Karpas-422 (cell line): ENCODE measurements around the gene ITGB6. TPM values are rescaled to one million over a fixed set of nuclear protein-coding genes. Genes with fewer than 3 reads are reported as not detected.

Experiments
- DNase-seq: peaks from one replicate; pipeline ENCODE4 v3.0.0-alpha.2; 2015
- H2AFZ ChIP-seq: fragments of 200-600 bp; sonication (generic); 2 replicates; pipeline ENCODE4 v1.6.1; 2014; ENCODE audit warnings: antibody characterized with exemption, low read length, mixed read lengths
- H3K27ac ChIP-seq: fragments of 200-600 bp; sonication (generic); 2 replicates; pipeline ENCODE4 v1.5.1; 2014; ENCODE audit warnings: mild to moderate bottlenecking, low read length, moderate library complexity
- H3K27me3 ChIP-seq: fragments of 200-600 bp; sonication (generic); 2 replicates; pipeline ENCODE4 v1.6.1; 2014; ENCODE audit warnings: low read length, mixed read lengths
- H3K36me3 ChIP-seq: fragments of 200-600 bp; sonication (generic); 2 replicates; pipeline ENCODE4 v1.6.1; 2014; ENCODE audit warnings: low read length, mixed read lengths; ENCODE audit not compliant: insufficient read depth
- H3K4me1 ChIP-seq: fragments of 200-600 bp; sonication (generic); 2 replicates; pipeline ENCODE4 v1.6.1; 2014; ENCODE audit warnings: mild to moderate bottlenecking, low read length, mixed read lengths
- H3K4me2 ChIP-seq: fragments of 200-600 bp; sonication (generic); 2 replicates; pipeline ENCODE4 v1.6.1; 2014; ENCODE audit warnings: low read length, low read depth, mild to moderate bottlenecking; ENCODE audit not compliant: poor library complexity, severe bottlenecking
- H3K4me3 ChIP-seq: fragments of 200-600 bp; sonication (generic); 2 replicates; pipeline ENCODE4 v1.5.1; 2014; ENCODE audit warnings: mild to moderate bottlenecking, antibody characterized with exemption, low read length, mixed read lengths
- H3K79me2 ChIP-seq: fragments of 200-600 bp; sonication (generic); 2 replicates; pipeline ENCODE4 v1.6.1; 2014; ENCODE audit warnings: mild to moderate bottlenecking, low read length, mixed read lengths
- H3K9ac ChIP-seq: fragments of 200-600 bp; sonication (generic); 2 replicates; pipeline ENCODE4 v1.6.0; 2014; ENCODE audit warnings: low read length
- H3K9me2 ChIP-seq: fragments of 200-600 bp; sonication (generic), shearing (Covaris generic); replicated peaks from 2 replicates; pipeline ENCODE4 v1.6.0; 2014; ENCODE audit warnings: mild to moderate bottlenecking, low read length, moderate library complexity; ENCODE audit not compliant: insufficient read depth
- H3K9me3 ChIP-seq: fragments of 300-700, 200-600 bp; sonication (generic); 2 replicates; pipeline ENCODE4 v1.6.1; 2014; ENCODE audit warnings: low read length, mixed read lengths
- H4K20me1 ChIP-seq: fragments of 200-600 bp; sonication (generic); 2 replicates; pipeline ENCODE4 v1.6.1; 2014; ENCODE audit warnings: mild to moderate bottlenecking, antibody characterized with exemption, low read length, low read depth; ENCODE audit not compliant: insufficient read depth
- total RNA-seq: library from RNA; depleted of rRNA; stranded (reverse); fragments of >200 nt; shearing (Covaris generic); gene quantifications from 2 replicates; pipeline ENCODE4 v1.2.3, GENCODE V29; 2014; ENCODE audit warnings: low replicate concordance

The ITGB6 gene
- total RNA-seq, 1 experiment from 2014 or later = not detected

DNA sequence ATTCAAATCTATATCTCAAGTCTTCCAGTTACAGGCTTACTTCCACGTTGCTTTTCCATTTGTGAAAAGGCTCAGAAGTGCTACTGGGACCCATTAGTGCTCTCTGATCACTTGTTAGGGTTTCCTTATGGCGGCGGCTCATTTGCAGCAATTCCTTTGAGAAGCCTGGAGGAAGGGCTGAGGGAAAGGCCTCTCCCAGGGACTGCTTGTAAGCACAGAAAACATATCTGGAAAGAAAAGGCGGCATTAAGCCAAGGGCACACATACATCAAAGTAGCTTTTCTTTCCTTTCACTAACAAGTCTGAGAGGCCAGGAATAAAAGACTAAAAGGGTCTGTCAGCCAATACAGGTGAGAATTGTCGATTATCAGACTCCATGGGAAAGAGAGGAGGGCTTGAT lies 39.4 kb upstream of the ITGB6 start:
- no peaks in the 10 kb centered on the region for H3K9me2 ChIP-seq
- DNase-seq = no peak
- H3K36me3 ChIP-seq = no peaks in the 10 kb centered on the region
- H3K27ac ChIP-seq = no peak overlapping the region
- no peaks in the 10 kb centered on the region for H3K9me3 ChIP-seq
- no peaks in the 10 kb centered on the region for H3K4me1 ChIP-seq
- no peaks in the 10 kb centered on the region for H4K20me1 ChIP-seq
- H2AFZ ChIP-seq = no peak overlapping the region
- no peak overlapping the region for H3K4me2 ChIP-seq
- H3K27me3 ChIP-seq = peaks cover 2% of the 10 kb centered on the region; the same call in 1 of the 2 replicates
- no peak overlapping the region for H3K9ac ChIP-seq
- H3K79me2 ChIP-seq = no peaks in the 10 kb centered on the region
- no peak overlapping the region for H3K4me3 ChIP-seq

DNA sequence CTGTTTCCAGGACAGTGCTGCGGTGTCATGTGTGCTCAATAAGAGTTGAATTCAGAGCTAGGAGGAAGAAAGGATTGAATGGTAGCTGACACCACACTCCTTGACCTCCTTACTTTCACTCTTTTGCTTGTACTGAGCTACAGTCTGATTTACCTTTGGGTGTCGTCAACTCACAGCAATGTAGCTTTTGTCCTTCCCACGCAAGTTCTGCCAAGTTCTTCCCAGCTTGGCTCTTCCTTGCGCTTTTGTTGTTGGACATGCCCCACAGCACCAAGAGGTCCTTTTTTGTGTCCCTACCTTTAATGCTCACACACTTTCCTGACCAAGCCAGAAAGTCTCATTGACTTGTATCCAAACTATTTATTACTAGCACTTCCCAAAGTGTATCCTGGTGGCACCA lies 38.3 kb upstream of the ITGB6 start:
- Histone ChIP-seq H3K4me2 (no peak overlapping the region), H2AFZ (no peak overlapping the region), H3K27ac (no peak overlapping the region), H4K20me1 (no peaks in the 10 kb centered on the region), H3K27me3 (peaks cover 2% of the 10 kb centered on the region; the same call in 1 of the 2 replicates), H3K9ac (no peak overlapping the region), H3K9me3 (no peaks in the 10 kb centered on the region), H3K9me2 (no peaks in the 10 kb centered on the region), H3K4me1 (no peaks in the 10 kb centered on the region), H3K4me3 (no peak overlapping the region), H3K79me2 (no peaks in the 10 kb centered on the region), H3K36me3 (no peaks in the 10 kb centered on the region)
- DNase-seq = no peak

DNA sequence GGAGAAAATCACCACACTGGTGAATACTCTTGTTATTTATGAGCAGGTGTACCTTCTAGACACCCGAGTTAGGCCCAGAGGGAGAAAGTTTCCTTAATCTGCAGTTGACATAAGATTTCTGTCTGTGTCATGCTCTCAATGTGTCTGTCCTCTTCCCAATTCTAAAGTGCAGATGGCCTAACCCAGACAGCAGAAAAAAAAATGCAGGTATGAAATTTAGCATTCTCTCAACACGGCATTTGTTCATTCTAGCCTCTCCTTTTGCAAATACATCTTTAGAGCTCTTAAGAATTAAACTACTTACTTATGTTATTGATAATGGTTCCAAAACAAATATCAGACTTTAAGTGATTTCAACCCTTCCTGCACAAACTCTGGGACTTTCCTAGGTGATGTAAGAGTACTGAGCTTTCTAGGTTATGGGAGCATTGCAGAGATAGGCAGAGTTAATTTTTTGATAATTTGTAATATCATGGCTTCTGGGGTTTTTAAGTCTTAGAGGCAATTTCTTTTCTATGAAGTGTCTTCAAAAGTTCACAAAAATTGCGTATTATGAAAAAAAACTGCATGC lies 32.9 kb upstream of the ITGB6 start:
- Histone ChIP-seq H4K20me1 (no peaks in the 10 kb centered on the region), H3K9me2 (no peaks in the 10 kb centered on the region), H3K27me3 (no peaks in the 10 kb centered on the region), H3K9ac (no peak overlapping the region), H3K4me1 (no peaks in the 10 kb centered on the region), H2AFZ (no peak overlapping the region), H3K4me2 (no peak overlapping the region), H3K4me3 (no peak overlapping the region), H3K36me3 (no peaks in the 10 kb centered on the region), H3K9me3 (no peaks in the 10 kb centered on the region), H3K79me2 (no peaks in the 10 kb centered on the region), H3K27ac (no peak overlapping the region)
- no peak for DNase-seq

DNA sequence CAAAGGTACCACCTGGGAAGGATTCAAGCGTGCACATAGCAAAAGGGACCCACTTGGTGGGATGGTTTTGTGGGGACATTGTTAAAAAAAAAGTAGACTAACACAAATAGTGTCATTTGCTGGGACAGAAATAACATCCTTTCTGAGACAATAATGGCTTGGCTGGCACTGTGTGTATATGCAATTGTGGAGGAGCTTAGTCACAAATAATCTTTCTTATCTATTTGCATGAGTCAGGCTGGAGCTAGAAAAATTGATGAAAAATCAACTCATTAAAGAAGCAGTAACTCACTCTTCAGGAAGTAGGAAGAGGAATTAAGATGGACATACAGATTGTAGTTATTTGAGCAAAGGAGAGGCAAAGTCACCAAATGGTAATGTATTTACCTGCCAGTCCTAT lies 29.5 kb upstream of the ITGB6 start:
- no peak overlapping the region for H2AFZ ChIP-seq

DNA sequence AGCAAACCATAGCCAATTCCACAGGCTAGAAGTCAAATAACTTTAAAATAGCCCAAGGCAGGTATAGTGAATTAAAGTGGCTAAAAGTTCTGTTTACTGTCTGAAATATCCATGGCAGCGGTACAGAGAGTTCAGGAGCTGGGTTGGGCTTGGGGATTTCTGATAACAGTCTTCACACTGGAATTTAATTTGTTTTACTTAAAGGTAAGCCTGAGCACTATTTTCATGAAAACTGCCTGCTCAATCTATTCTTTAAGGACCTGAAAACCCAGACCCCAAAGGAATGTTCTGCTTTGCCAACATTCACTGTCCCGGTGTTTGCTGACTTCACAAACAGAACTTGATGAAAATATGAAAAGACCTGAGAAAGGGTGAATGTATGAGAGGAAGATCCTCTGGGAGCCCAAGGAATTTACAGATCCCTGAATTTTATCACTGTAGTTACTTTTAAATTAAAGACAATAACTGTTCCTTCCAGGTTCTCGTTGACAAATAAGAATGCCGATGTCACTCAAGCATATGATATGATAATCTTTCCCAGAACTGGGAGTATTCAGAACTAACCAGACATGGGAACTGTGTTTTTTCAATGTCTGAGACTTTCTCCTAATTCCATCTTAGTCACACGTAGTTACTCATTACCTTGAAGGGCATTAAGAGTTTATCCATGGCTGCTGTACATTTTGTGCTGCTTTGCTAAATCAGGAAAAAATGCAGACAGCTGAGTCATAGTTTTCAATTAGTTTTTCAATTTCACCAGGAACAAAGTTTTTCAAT lies 28.3 kb upstream of the ITGB6 start:
- no peak overlapping the region for H3K27ac ChIP-seq
- no peaks in the 10 kb centered on the region for H3K79me2 ChIP-seq
- no peaks in the 10 kb centered on the region for H3K36me3 ChIP-seq
- no peak overlapping the region for H2AFZ ChIP-seq
- no peaks in the 10 kb centered on the region for H3K4me1 ChIP-seq
- no peaks in the 10 kb centered on the region for H3K27me3 ChIP-seq
- DNase-seq = no peak
- no peaks in the 10 kb centered on the region for H4K20me1 ChIP-seq
- no peak overlapping the region for H3K4me2 ChIP-seq
- no peaks in the 10 kb centered on the region for H3K9me3 ChIP-seq
- no peak overlapping the region for H3K4me3 ChIP-seq
- no peak overlapping the region for H3K9ac ChIP-seq
- no peaks in the 10 kb centered on the region for H3K9me2 ChIP-seq

More for the DNA sequence above, 29.5 kb upstream of the ITGB6 start:
- DNase-seq = no peak
- Histone ChIP-seq H3K9ac (no peak overlapping the region), H3K36me3 (no peaks in the 10 kb centered on the region), H3K27me3 (no peaks in the 10 kb centered on the region), H3K9me3 (no peaks in the 10 kb centered on the region), H3K9me2 (no peaks in the 10 kb centered on the region), H3K27ac (no peak overlapping the region), H4K20me1 (no peaks in the 10 kb centered on the region), H3K79me2 (no peaks in the 10 kb centered on the region), H3K4me3 (no peak overlapping the region), H3K4me1 (no peaks in the 10 kb centered on the region), H3K4me2 (no peak overlapping the region)

DNA sequence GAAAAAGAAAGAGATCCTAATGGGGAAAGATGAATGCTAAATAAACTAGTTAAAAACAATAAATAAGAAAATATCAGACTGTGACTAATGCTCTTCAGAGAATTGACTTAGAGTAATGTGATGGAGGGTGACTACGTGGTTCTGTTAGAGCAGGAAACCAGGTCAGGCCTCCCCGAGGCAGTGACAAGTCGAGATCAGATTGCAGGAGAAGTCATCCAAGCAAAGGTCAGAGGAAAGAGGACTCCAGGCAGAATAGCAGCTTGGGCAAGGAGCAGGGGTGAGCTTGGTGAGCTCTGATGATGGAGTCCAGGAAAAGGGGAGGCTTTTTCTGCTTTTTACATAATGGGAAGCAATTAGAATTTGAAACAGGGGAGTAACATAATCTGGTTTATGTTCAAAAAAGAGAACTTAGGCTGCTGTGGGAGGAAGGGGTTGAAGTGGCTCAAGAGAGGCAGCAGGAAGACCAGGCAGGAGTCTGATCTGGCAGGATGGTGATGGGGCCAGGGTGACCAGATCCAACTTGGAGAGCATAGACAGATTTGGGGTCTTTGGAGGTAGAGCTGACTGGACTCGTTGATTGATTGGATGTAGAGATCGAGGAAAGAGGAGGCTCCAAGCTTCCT lies 27.3 kb upstream of the ITGB6 start:
- no peak overlapping the region for H3K4me3 ChIP-seq
- no peaks in the 10 kb centered on the region for H3K9me3 ChIP-seq
- H3K27ac ChIP-seq = no peak overlapping the region
- H3K4me1 ChIP-seq = no peaks in the 10 kb centered on the region
- no peaks in the 10 kb centered on the region for H3K27me3 ChIP-seq
- no peaks in the 10 kb centered on the region for H4K20me1 ChIP-seq
- no peak overlapping the region for H2AFZ ChIP-seq
- no peaks in the 10 kb centered on the region for H3K9me2 ChIP-seq
- DNase-seq = no peak
- no peak overlapping the region for H3K9ac ChIP-seq
- no peaks in the 10 kb centered on the region for H3K36me3 ChIP-seq
- H3K4me2 ChIP-seq = no peak overlapping the region
- no peaks in the 10 kb centered on the region for H3K79me2 ChIP-seq

DNA sequence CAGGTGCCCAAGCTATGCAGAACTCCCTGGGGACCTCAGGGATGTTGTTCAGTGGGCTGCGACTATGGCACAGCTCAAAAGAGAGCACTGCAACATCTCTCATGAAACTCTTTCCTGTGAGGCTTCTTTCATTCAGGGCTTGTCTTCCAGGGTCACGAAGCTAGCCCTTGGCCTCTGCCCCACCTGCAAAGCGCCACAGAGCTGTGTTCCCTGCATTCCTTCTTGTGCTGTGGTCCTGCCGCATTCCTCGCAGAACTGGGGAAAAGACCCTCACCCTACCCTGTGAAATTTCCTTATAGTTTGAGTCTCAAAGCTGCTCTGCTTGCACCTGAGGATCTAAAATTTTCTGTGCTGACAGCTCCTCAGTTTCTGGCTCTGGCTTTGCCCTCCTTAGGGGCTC lies 26.3 kb upstream of the ITGB6 start:
- no peak for DNase-seq
- Histone ChIP-seq H2AFZ (no peak overlapping the region), H3K9me3 (no peaks in the 10 kb centered on the region), H4K20me1 (no peaks in the 10 kb centered on the region), H3K9ac (no peak overlapping the region), H3K27ac (no peak overlapping the region), H3K4me2 (no peak overlapping the region), H3K36me3 (no peaks in the 10 kb centered on the region), H3K9me2 (no peaks in the 10 kb centered on the region), H3K4me3 (no peak overlapping the region), H3K4me1 (no peaks in the 10 kb centered on the region), H3K27me3 (no peaks in the 10 kb centered on the region), H3K79me2 (no peaks in the 10 kb centered on the region)

DNA sequence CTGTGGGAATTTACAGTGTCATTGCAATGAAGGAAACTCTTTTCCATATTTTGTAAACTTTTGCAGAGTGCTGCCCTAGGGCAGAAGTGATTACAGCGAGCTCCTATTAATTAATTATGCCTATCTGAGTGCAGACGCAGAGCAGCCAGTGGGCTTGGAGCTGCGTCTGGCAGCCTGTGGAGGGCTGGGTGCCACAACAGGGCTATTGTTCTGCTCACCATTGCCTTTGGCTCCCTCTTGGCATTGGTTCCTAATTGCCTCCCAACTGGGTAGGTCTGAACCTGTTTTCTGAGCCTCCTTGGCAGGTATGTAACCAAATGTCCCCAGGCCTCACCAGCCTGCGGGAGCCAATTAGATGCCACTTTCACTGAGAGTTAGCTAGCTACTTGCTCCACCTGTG lies 25.6 kb upstream of the ITGB6 start:
- Histone ChIP-seq H3K9me2 (no peaks in the 10 kb centered on the region), H3K9ac (no peak overlapping the region), H3K4me1 (no peaks in the 10 kb centered on the region), H3K27ac (no peak overlapping the region), H3K27me3 (no peaks in the 10 kb centered on the region), H2AFZ (no peak overlapping the region), H3K79me2 (no peaks in the 10 kb centered on the region), H3K36me3 (no peaks in the 10 kb centered on the region), H3K4me3 (no peak overlapping the region), H3K9me3 (no peaks in the 10 kb centered on the region), H4K20me1 (no peaks in the 10 kb centered on the region), H3K4me2 (no peak overlapping the region)
- no peak for DNase-seq
